Inflammatory macrophage treated with lipopolysaccharide for 1 hour (primary cell): Measurements from ENCODE around the gene DTX4.
A peak's percentile ranks its signal among the peaks of the same experiment; 100 is the strongest.

Source experiments
- DNase-seq, 2 donors: peaks; one replicate each; pipeline ENCODE4 v3.0.0-alpha.2; 2020 to 2022

The DTX4 gene

GRCh38 chr11:59192446-59193020 lies 20.6 kb downstream of the DTX4 start:
- DNase-seq = no peak

DNA sequence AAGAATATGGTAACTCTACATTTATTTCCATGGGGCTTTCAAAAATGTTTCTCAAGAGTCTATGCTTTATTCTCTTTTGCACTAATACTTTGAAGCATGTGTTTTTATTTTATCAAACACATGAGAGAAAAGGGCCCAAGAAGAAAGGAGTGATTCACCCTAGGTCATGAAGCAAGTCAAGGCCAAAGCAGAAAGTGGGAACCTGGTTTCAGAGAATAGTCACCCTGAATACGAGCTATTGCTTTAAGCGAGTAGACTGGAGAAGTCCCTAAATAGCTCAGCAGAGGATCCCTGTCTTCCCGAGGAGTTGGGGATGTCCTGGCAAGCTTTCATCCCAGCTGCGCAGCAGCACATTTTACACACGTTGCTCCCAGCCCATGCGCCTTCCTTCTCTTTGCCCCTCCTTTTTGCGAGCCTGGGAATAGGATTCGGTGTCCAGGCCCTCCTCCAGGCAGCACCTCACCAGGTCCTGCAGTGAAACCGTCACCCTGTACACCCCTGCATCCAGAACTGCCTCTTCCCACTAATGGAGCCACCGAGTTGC lies 21.7 kb downstream of the DTX4 start:
- peak; percentile 43 to 72 for DNase-seq

DNA sequence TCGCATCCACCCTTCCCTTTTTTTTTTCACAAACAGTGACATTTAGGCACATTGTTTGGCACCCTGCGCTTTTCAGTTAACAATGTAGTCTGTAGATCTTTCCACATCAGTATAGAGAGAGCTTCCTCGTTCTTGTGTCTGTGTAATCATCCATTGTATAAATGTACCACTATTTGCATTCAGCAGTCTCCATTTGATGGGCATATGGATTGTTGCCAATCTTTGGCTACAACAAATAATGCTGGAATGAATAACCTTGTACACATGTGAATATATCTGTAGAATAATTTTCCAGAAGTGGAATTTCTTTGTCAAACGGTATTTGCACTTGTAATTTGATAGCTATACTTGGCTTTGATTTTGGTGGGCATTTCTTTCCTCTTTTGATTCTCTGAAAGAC lies 23.7 kb downstream of the DTX4 start:
- DNase-seq = no peak

- no peak for DNase-seq
These were observed 24.8 kb downstream of the DTX4 start for GRCh38 chr11:59196777-59197176.

GRCh38 chr11:59197991-59198390 lies 26.1 kb downstream of the DTX4 start:
- no peak for DNase-seq

GRCh38 chr11:59198726-59199125 lies 26.8 kb downstream of the DTX4 start:
- DNase-seq = peak; percentile 73 to 79

DNA sequence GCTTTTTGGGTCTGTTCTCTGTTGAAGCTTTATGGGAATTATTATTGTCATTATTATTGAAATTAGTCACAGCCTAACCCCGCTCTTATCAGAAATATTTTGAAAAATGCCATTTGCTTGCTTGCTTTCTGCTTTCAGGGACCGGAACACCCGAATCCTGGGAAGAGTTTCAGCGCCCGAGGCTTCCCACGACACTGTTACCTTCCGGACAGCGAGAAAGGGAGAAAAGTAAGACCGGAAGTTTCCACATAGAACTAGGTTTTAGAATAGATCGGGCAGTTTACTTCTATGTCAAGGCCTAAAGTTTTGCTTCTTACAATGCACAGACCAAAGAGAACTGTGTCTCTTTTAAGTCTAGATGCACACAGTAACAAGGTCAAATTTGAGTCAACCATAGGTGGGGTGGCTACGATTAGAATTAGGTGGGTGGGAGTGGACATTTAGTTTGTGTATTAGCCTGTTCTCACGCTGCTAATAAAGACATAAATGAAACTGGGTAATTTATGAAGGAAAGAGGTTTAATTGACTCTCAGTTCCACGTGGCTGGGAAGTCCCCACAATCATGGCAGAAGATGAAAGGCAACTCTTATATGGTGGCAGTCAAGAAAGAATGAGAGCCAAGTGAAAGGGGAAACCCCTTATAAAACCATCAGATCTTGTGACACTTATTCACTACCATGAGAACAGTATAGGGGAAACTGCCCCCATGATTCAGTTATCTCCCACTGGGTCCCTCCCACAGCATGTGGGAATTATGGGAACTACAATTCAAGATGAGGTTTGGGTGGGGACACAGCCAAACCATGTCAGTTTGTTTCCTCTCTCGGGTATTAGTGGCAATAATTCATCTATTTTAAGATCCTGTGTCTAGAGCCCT lies 27.9 kb downstream of the DTX4 start:
- DNase-seq = peak; percentile 79 to 93

- peak in 1 of 2 donors; percentile 73 for DNase-seq
These were observed 28.5 kb downstream of the DTX4 start for GRCh38 chr11:59200423-59200746.

DNA sequence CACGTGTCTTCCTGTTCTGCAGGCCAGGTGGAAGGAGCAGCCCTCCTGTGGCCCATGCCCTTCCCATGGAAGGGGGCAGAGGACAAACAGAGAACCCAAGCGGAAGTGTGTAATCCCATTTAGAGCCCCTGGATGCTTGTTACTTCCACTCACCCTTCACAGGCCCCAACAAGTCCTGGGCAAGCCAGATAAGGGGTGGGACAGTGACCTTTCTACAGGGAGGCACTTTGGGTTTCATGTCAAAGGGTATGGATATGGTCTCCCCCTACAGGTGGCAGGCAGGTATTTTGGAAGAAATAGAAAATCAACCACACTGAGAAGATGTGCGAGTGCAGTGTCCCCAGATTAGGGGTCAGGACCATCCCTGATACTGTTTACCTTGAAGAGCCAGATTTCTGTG lies 29.4 kb downstream of the DTX4 start:
- DNase-seq = no peak

DNA sequence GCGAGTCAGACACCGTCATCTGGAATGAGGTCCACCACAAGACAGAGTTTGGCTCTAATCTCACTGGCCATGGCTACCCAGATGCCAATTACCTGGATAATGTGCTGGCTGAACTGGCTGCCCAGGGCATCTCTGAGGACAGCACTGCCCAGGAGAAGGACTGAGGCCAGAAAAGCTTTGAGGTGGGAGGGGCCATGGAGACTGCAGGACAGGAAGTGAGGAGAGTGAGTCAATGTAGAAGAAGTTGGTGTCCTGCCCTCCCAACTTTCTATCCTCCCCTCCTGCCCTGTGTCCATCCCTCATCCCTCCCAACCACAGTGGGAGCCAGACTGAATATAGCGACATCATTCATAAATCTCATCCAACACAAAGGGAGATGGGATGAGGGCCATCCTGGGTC lies 32.8 kb downstream of the DTX4 start:
- no peak for DNase-seq

DNA sequence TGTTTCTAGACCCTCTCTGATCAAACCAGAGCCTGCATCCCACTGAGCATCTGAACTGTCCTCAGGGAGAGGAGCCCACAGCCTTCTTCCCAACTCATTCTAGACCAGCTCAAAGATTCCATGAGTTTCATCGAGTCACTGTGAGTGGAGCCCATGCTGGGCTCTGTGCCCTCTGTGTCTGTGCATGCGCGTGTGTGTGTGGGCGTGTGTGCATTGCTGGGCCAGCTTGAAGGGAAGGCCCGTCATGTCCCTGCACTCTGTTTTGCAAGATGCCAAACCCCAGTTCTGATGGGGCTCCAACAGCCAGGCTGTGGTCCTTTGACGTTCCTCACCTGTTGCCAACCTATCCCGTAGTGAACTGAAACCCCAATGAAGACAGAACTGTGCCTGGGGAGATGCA lies 33.7 kb downstream of the DTX4 start:
- DNase-seq = peak in 1 of 2 donors; percentile 76

- peak in 1 of 2 donors; percentile 78 for DNase-seq
These were observed 34.7 kb downstream of the DTX4 start for GRCh38 chr11:59206635-59207034.

DNA sequence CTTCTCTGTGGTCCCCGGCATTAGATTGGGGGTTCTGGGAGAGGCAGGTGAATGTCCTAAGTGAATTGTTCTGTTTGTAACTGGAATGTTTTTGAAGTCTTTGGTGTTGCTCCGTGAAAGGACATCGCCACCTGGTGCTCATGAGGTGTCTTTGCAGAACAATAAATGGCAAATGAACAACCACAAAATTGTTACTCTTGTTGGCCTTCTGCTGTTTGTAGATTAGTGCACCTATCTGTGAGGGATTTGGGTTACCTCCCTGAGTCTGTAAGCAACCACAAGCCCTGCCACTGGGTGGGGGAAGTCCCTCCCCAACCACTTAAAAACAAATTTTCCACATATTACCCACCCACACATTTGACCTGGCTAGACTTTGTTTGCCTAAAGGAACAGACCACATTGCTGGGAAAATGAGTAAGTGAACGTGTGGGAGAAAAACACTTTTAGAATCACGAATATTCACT lies 36.1 kb downstream of the DTX4 start:
- DNase-seq = peak in 1 of 2 donors; percentile 84

DNA sequence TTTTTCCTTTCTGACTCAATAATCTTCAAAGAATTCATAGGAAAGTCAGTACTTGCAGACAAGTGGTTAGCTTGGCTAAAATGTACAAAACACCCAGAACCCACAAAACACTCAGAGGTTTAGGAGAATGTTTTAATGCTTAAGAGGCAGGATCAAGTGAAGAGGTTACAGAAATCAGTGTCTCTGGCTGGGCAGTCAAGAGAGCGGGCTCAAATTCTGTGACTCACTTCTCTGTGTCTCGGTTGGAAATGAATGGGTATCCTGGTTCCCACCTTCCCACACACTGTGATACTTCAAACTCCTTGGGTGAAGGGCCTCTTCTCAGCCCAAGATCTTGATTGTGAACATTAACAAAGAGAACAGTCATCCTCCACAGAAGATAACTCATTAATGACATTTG lies 37.0 kb downstream of the DTX4 start:
- DNase-seq = no peak

- DNase-seq = no peak
These were observed 40.3 kb downstream of the DTX4 start for GRCh38 chr11:59212222-59212621.

GRCh38 chr11:59212744-59213631 lies 41.1 kb downstream of the DTX4 start, which contains the start of gene MPEG1:
Gene MPEG1, minus strand, starts transcription at chr11:59212927. Its CDS starts 62 bp downstream, at chr11:59212865.
- peak; percentile 92 to 94 for DNase-seq

DNA sequence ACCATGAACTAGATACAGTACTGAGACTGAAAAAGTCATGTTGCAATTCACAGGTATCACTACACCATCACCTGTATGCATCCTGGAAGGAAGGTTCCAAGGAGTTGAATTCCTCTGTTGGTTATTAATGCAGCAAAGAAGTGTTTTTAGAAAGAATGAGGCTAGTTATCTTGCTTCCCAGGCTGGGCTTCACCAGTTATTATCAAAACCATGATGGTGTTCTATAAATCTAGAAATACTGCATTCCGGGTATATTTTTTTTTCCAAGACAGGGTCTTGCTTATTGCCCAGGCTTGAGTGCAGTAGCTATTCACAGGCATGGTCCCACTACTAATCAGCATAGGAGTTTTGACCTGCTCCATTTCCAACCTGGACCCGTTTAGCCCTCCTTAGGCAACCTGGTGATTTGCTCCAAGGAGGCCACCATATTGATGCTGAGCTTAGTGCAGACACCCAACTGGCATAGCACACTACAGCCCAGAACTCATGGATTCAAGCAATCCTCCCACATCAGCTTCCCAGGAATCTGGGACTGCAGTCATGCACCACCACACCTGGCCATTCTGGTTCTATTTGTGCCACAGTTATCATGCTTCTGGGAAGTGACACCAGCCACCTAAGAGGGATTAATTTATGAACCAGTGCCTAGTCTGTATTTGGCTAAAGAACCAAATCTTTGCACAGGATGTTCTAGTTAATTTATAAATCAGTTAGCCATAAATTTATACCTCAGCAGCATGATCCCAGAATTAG lies 42.4 kb downstream of the DTX4 start:
- no peak for DNase-seq

GRCh38 chr11:59216641-59217564 lies 45.0 kb downstream of the DTX4 start:
- peak; percentile 82 to 93 for DNase-seq

- no peak for DNase-seq
These were observed 46.4 kb downstream of the DTX4 start for GRCh38 chr11:59218319-59218718.

- DNase-seq = peak; percentile 83 to 94
These were observed 47.0 kb downstream of the DTX4 start for GRCh38 chr11:59218893-59219292.

- DNase-seq = no peak
These were observed 47.9 kb downstream of the DTX4 start for GRCh38 chr11:59219836-59220235.
